GM19463 (cell line): ENCODE data around the gene AGTR2.
"Not testable (repeated sequence)": the region's sequence is repeated elsewhere in the genome, so short reads cannot be mapped to it uniquely, and the experiment has no call there.

Experiments
- ATAC-seq: cut with Tn5 transposase; IDR thresholded peaks from one replicate; pipeline ENCODE4 v1.9.1; 2021; ENCODE audit warnings: mild to moderate bottlenecking, moderate library complexity; ENCODE audit not compliant: unreplicated experiment

The AGTR2 gene

GRCh38 chrX:116170511-116170910, at the start of gene AGTR2:
AGTR2 (plus strand) TSS chrX:116170744; CDS start chrX:116172281, 1,537 bp downstream.
- ATAC-seq = no peak

- ATAC-seq = no peak
These were observed 35.3 kb upstream of the AGTR2 start for GRCh38 chrX:116135277-116135676.

- not testable (repeated sequence) for ATAC-seq
These were observed 29.3 kb upstream of the AGTR2 start for GRCh38 chrX:116141270-116141669.

- no peak for ATAC-seq
These were observed 27.6 kb upstream of the AGTR2 start for GRCh38 chrX:116142976-116143375.

- no peak for ATAC-seq
These were observed 2.4 kb downstream of the AGTR2 start for GRCh38 chrX:116172976-116173375.

- no peak for ATAC-seq
These were observed 10.8 kb downstream of the AGTR2 start for GRCh38 chrX:116181300-116181699.

- ATAC-seq = no peak
These were observed 14.6 kb downstream of the AGTR2 start for GRCh38 chrX:116185163-116185562.

- ATAC-seq = no peak
These were observed 24.1 kb downstream of the AGTR2 start for GRCh38 chrX:116194649-116195048.

- no peak for ATAC-seq
These were observed 27.7 kb downstream of the AGTR2 start for GRCh38 chrX:116198235-116198634.

- no peak for ATAC-seq
These were observed 28.3 kb downstream of the AGTR2 start for GRCh38 chrX:116198810-116199209.

- ATAC-seq = no peak
These were observed 34.4 kb downstream of the AGTR2 start for GRCh38 chrX:116204932-116205331.

GRCh38 chrX:116213262-116213661, 42.7 kb downstream of the AGTR2 start:
- ATAC-seq = no peak

GRCh38 chrX:116217080-116217479, 46.5 kb downstream of the AGTR2 start:
- not testable (repeated sequence) for ATAC-seq
